Fibroblast of skin of scalp (primary cell): ENCODE measurements around the gene PBLD.
A peak's percentile ranks its signal among the peaks of the same experiment; 100 is the strongest.
"Not testable (repeated sequence)": the region's sequence is repeated elsewhere in the genome, so short reads cannot be mapped to it uniquely, and the experiment has no call there.

Source experiments
- DNase-seq: peaks from one replicate; pipeline ENCODE4 v3.0.0-alpha.2; 2013

PBLD gene

GRCh38 chr10:68278906-68279753 lies 53.6 kb downstream of the PBLD start:
- DNase-seq, result not testable (repeated sequence)

- not testable (repeated sequence) for DNase-seq
Observed at GRCh38 chr10:68277814-68278213, 54.9 kb downstream of the PBLD start.

- no peak for DNase-seq
Observed at GRCh38 chr10:68276224-68276623, 56.5 kb downstream of the PBLD start.

- no peak for DNase-seq
Observed at GRCh38 chr10:68275600-68276126, 57.1 kb downstream of the PBLD start.

- no peak for DNase-seq
Observed at GRCh38 chr10:68272833-68273232, 59.9 kb downstream of the PBLD start.

- DNase-seq, result no peak
Observed at GRCh38 chr10:68271196-68271882, 61.4 kb downstream of the PBLD start.

- no peak for DNase-seq
Observed at GRCh38 chr10:68269562-68270290, 63.0 kb downstream of the PBLD start.

GRCh38 chr10:68261132-68261856 lies 71.4 kb downstream of the PBLD start:
- no peak for DNase-seq

GRCh38 chr10:68253346-68253745 lies 79.4 kb downstream of the PBLD start:
- DNase-seq, result no peak

- no peak for DNase-seq
Observed at GRCh38 chr10:68251625-68252495, 80.9 kb downstream of the PBLD start.

GRCh38 chr10:68251151-68251550 lies 81.6 kb downstream of the PBLD start:
- DNase-seq, result no peak

GRCh38 chr10:68249297-68249696 lies 83.4 kb downstream of the PBLD start:
- no peak for DNase-seq

GRCh38 chr10:68247931-68248330 lies 84.8 kb downstream of the PBLD start:
- no peak for DNase-seq

- not testable (repeated sequence) for DNase-seq
Observed at GRCh38 chr10:68246397-68246796, 86.3 kb downstream of the PBLD start.

GRCh38 chr10:68242051-68242450 lies 90.7 kb downstream of the PBLD start:
- DNase-seq, result peak; percentile 11

GRCh38 chr10:68239596-68240150 lies 93.1 kb downstream of the PBLD start:
- no peak for DNase-seq

GRCh38 chr10:68239069-68239468 lies 93.7 kb downstream of the PBLD start:
- no peak for DNase-seq

GRCh38 chr10:68238371-68238770 lies 94.4 kb downstream of the PBLD start:
- no peak for DNase-seq

- no peak for DNase-seq
Observed at GRCh38 chr10:68237173-68237572, 95.6 kb downstream of the PBLD start.

GRCh38 chr10:68235581-68235980 lies 97.1 kb downstream of the PBLD start:
- DNase-seq, result no peak

GRCh38 chr10:68235111-68235510 lies 97.6 kb downstream of the PBLD start:
- no peak for DNase-seq
